ENCODE measurements around the gene MISP3.
"Not testable (repeated sequence)": the region's sequence is repeated elsewhere in the genome, so short reads cannot be mapped to it uniquely, and the experiment has no call there.

DNA sequence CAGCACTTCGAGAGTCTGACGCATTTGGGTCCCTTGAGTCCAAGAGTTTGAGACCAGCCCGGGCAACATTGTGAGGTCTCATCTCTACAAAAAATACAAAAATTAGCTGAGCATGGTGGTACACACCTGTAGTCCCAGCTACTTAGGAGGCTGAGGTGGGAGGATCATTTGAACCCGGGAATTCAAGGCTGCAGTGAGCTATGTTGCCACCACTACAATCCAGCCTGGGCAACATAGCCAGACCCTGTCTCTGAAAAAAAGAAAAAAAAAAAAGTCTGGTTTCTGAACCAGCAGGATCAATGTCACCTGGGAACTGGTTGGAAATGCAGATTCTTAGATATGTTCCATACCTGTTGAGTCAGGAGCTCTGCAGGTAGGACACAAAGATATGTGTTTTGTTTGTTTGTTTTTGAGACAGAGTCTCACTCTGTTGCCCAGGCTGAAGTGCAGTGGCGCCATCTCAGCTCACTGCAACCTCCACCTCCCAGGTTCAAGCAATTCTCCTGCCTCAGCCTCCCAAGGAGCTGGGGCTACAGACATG is 45.9 kb upstream of the MISP3 start:
- TF ChIP-seq, protein P1, sequence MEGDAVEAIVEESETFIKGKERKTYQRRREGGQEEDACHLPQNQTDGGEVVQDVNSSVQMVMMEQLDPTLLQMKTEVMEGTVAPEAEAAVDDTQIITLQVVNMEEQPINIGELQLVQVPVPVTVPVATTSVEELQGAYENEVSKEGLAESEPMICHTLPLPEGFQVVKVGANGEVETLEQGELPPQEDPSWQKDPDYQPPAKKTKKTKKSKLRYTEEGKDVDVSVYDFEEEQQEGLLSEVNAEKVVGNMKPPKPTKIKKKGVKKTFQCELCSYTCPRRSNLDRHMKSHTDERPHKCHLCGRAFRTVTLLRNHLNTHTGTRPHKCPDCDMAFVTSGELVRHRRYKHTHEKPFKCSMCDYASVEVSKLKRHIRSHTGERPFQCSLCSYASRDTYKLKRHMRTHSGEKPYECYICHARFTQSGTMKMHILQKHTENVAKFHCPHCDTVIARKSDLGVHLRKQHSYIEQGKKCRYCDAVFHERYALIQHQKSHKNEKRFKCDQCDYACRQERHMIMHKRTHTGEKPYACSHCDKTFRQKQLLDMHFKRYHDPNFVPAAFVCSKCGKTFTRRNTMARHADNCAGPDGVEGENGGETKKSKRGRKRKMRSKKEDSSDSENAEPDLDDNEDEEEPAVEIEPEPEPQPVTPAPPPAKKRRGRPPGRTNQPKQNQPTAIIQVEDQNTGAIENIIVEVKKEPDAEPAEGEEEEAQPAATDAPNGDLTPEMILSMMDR (IDR thresholded peaks at IDR 0.05; ENCODE audit: low read depth, low read length, poor library complexity, severe bottlenecking) = not testable (repeated sequence)
- not testable (repeated sequence) for TF ChIP-seq EZH2phosphoT487 (IDR thresholded peaks at IDR 0.05; ENCODE audit: borderline replicate concordance, low read length)

Data from DOHH2 (cell line).